HepG2 (cell line): Measurements from ENCODE around the gene WNT7A.

Experiments
- FOXK2 ChIP-seq: fragments of 450-650 bp; IDR thresholded peaks from 2 replicates; pipeline ENCODE4 v1.6.1; 2016
- GABPA ChIP-seq, 2 experiments: IDR thresholded peaks; 2 replicates each; pipeline ENCODE4 v1.6.1; 2011 to 2016; ENCODE audit warnings: low read depth in 2 of 2, low read length in 1 of 2, missing biosample characterization in 1 of 2, missing genetic modification characterization in 1 of 2
- SP1 ChIP-seq, 2 experiments: fragments of 450-650 bp in 1 of 2; sonication (generic) in 1 of 2; formaldehyde crosslinking in 1 of 2; IDR thresholded peaks; 2 replicates each; pipeline versions ENCODE4 v1.4.0 to v1.6.1; 2016 to 2020; ENCODE audit warnings: missing genetic modification reagents in 1 of 2
- STAG1 ChIP-seq: sonication (generic); formaldehyde crosslinking; IDR thresholded peaks from 2 replicates; pipeline ENCODE4 v1.4.0; 2020; ENCODE audit warnings: missing genetic modification reagents
- THAP11 ChIP-seq: IDR thresholded peaks from 2 replicates; pipeline ENCODE4 v1.6.1; 2016; ENCODE audit warnings: missing biosample characterization, missing genetic modification reagents
- ZC3H4 ChIP-seq: sonication (generic); formaldehyde crosslinking; IDR thresholded peaks from 2 replicates; pipeline ENCODE4 v1.4.0; 2020; ENCODE audit warnings: missing genetic modification reagents, borderline replicate concordance
- ZNF337 ChIP-seq: sonication (generic); formaldehyde crosslinking; IDR thresholded peaks from 2 replicates; pipeline ENCODE4 v1.5.1; 2020; ENCODE audit warnings: missing genetic modification reagents, low read depth, mild to moderate bottlenecking, borderline replicate concordance

- TF ChIP-seq THAP11 (CRISPR knock-in tag) (no peak), STAG1 (CRISPR knock-in tag) (no peak), ZNF337 (CRISPR knock-in tag) (no peak), SP1 (IDR thresholded peaks at IDR 0.05) (no peak), SP1 (CRISPR knock-in tag; IDR thresholded peaks at IDR 0.05) (no peak), ZC3H4 (CRISPR knock-in tag) (no peak), FOXK2 (no peak), GABPA (IDR thresholded peaks at IDR 0.05; ENCODE audit: low read depth, low read length) (no peak), GABPA (CRISPR knock-in tag; IDR thresholded peaks at IDR 0.05; ENCODE audit: low read depth) (no peak)
Measured at GRCh38 chr3:13845806-13846205, 34.1 kb downstream of the WNT7A start.
